GM19463 (cell line): ENCODE data around the gene CDH3.

Experiments used
- ATAC-seq: cut with Tn5 transposase; IDR thresholded peaks from one replicate; pipeline ENCODE4 v1.9.1; 2021; ENCODE audit warnings: mild to moderate bottlenecking, moderate library complexity; ENCODE audit not compliant: unreplicated experiment

Gene CDH3

DNA sequence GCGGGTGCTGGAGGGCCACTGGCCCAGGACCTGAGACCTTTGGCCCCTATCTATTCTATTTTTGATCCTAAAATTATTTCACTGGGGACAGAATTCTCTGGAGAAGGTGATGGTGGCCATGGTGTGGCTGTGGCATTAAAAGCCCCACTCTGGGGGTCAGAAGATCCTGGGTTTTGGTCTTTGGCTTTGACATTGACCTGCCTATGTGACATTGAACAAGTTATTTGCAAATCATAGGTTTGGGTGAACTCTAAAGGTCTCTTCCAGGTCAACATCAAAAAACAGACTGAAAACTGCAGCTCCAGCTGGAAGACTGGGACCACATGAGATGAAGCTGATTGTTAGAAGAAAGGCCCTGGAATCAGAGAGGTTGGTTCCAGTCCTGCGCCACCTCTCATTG is 89.7 kb downstream of the CDH3 start:
- ATAC-seq, result no peak

DNA sequence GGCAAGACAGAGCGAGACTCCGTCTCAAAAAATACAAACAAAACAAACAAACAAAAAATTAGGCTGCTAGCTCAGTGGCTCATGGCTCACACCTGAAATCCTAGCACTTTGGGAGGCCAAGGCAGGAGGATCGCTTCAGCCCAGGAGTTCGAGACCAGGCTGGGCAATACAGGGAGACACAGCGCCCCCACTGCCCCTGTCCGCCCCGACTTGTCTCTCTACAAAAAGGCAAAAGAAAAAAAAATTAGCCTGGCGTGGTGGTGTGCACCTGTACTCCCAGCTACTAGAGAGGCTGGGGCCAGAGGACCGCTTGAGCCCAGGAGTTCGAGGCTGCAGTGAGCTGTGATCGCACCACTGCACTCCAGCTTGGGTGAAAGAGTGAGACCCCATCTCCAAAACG is 91.5 kb downstream of the CDH3 start:
- no peak for ATAC-seq

DNA sequence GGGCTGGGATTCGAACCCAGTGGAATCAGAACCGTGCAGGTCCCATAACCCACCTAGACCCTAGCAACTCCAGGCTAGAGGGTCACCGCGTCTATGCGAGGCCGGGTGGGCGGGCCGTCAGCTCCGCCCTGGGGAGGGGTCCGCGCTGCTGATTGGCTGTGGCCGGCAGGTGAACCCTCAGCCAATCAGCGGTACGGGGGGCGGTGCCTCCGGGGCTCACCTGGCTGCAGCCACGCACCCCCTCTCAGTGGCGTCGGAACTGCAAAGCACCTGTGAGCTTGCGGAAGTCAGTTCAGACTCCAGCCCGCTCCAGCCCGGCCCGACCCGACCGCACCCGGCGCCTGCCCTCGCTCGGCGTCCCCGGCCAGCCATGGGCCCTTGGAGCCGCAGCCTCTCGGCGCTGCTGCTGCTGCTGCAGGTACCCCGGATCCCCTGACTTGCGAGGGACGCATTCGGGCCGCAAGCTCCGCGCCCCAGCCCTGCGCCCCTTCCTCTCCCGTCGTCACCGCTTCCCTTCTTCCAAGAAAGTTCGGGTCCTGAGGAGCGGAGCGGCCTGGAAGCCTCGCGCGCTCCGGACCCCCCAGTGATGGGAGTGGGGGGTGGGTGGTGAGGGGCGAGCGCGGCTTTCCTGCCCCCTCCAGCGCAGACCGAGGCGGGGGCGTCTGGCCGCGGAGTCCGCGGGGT is 92.1 kb downstream of the CDH3 start, which contains the start of gene CDH1:
Gene CDH1 (plus strand): TSS at position 247 of the 684 bp plus-strand sequence. CDS start 124 bp downstream, at position 371.
- ATAC-seq, result no peak

- ATAC-seq, result no peak
Measured at GRCh38 chr16:68737730-68738629, 92.9 kb downstream of the CDH3 start.

DNA sequence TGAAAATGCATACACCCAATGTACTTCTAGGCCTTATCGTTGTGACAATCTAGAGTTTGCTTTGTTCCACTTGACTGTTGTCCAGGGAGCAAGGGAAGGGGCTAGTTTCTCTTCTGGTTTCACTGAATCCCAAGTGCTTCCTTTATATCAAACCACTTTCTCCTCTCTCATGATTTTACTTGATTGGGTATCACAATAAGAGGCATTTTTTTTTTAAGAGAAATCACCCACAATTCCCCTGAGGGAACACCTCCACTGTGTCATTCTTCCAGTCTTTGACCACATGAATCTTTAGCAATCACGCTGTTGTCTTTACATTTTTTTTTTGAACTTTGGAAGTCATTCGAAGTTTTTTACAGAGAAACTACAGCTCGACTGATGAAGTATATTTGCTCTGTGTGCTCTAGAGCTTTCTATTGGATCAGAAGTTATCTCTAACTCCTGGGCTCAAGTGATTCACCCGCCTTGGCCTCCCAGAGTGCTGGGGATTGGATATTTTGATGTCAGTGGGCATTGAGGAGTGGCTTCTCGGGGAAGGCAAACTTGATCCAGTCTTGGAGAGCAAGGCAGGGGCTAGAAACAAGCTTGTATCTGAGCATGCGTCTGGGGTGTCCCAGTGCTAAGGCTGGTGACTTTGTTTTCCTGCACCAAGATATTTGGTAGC is 95.0 kb downstream of the CDH3 start:
- ATAC-seq, result no peak

DNA sequence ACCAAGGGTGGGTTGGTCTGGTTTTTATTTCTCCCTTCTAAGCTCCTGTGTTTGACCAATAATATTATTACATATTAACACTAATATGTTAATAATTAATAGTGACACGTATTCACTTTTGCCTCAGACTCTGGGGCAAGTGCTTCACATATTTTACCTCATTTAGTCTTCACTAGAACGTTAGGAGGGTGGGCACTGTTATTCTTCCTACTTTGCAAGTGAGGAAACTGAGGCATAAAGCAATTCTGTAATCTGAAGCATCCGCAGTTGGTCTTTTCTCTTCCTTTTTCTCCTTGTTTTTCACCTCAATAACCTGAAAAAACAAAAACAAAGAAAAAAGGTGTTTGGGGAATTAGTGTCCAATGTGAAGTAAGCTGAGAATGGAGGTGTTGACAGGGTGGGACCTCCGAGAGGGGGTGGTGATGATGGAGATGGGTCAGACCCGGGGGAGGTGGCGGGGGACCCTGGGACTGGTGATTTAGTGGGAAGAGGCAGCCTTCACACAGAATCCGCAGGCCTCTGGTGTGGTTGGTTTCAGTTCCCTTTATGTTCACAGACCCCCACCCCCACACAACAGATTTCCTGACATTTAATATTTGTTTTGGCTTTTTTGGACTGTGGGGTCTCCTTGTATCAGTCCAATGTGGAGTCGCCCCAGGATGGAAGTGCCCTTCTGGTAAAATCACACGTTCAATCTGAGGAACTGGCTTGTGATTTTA is 95.7 kb downstream of the CDH3 start:
- no peak for ATAC-seq

DNA sequence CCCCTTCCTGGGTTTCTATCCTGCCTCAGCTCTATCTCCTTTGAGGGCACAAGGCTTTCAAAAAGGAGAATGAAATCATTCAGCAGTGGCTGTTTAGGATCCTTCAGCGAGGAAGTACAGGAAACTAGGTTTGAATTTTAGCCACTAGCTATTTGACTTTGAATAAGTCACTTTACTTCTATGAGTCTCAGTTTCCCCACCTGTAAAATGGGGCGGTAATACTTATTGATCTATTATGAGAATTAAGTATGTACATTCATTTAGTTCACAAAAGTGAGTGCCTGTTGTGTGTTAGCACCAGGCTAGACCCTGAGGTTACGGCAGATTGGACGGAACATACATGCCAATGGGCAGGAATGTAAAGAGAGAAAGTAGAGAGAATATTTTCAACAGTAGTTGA is 98.6 kb downstream of the CDH3 start:
- no peak for ATAC-seq

DNA sequence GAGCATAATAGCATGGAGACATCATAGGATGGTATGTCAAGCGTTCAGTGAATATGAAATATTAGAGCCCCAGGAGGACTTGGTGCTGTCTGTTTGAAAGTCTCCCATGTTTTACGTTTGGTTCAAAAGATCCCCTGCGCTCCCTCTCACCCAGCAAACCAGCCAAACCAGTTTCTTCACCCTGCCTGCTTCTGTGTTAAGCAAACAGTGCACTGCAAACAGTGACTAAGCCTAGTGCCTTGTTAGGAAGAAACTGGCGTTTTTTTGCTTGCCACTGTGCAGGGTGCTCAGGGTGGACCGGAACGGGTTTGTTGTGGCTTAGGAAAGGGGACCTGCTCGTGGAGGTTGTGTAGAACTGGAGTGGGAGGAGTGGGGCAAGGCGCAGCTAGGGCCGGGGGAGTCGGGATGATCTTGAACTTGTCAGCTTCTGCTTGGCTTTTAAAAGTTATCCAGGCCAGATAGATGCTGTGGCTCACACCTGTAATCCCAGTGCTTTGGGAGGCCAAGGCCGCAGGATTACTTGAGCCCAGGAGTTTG is 99.7 kb downstream of the CDH3 start:
- ATAC-seq, result no peak

DNA sequence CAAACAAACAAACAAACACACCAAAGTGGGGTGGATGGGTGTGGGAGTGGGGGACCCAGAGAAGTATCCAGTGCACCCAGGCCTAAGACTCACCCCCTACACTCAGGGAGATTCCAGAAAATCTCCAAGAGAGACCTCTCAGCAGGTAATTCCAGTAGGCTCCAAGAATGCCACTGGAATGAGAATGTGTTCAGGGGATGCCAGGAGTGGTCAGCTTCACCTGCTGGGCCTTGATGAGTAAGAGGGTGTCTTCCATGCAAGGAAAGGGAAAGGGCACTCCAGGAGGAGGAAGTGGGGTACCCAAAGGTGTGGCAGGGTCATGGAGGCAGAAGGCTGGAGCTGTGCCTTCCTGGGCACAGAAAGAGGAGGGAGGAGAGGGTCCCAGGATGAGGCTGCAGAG is 101.8 kb downstream of the CDH3 start:
- ATAC-seq, result no peak

DNA sequence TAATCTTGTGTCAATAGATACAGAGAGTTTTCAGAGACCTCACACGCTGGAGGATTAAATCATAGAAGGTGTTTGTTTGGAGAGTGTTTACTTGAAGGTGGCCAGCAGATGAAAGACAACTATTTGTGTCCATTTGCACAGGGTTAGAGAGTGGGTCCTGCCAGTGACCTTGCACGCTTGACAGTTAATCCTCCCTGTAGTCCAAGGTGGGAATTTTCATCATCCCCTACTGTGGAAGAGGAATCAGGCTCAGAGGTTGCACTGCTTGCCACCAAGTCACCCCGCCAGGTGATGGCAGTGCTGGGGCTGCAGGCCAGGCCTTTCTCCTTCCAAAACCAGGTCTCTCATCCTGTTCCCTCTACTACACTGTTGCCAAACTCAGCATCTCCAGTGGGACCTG is 104.3 kb downstream of the CDH3 start:
- no peak for ATAC-seq
